NCI-H1048 (cell line): ENCODE data around the gene CD1E.
"Not testable (repeated sequence)": the region's sequence is repeated elsewhere in the genome, so short reads cannot be mapped to it uniquely, and the experiment has no call there.

Experiments used
- DNase-seq: peaks from one replicate; lab custom pipeline; 2025; lab: John Stamatoyannopoulos, UW

Gene CD1E

GRCh38 chr1:158362941-158363340 lies 9.2 kb downstream of the CD1E start:
- no peak for DNase-seq

GRCh38 chr1:158366783-158367182 lies 13.1 kb downstream of the CD1E start:
- DNase-seq = no peak

- DNase-seq = no peak
These were observed 17.7 kb downstream of the CD1E start for GRCh38 chr1:158371188-158371953.

GRCh38 chr1:158374101-158374500 lies 20.4 kb downstream of the CD1E start:
- not testable (repeated sequence) for DNase-seq

GRCh38 chr1:158374860-158375259 lies 21.2 kb downstream of the CD1E start:
- no peak for DNase-seq

- no peak for DNase-seq
These were observed 36.6 kb downstream of the CD1E start for GRCh38 chr1:158390331-158390730.

GRCh38 chr1:158391099-158391498 lies 37.4 kb downstream of the CD1E start:
- DNase-seq = no peak

GRCh38 chr1:158393476-158393875 lies 39.8 kb downstream of the CD1E start:
- no peak for DNase-seq

GRCh38 chr1:158396646-158397045 lies 43.0 kb downstream of the CD1E start:
- no peak for DNase-seq

- DNase-seq = no peak
These were observed 45.3 kb downstream of the CD1E start, which contains the start of gene OR10T2 for GRCh38 chr1:158398818-158399514. TSS of gene OR10T2 (minus strand) at chr1:158399466. CDS start at chr1:158399466, 0 bp downstream.

GRCh38 chr1:158400871-158401270 lies 47.2 kb downstream of the CD1E start:
- DNase-seq = no peak

GRCh38 chr1:158407092-158407491 lies 53.4 kb downstream of the CD1E start:
- DNase-seq = no peak
